GM23248 (cell line): ENCODE measurements around the gene PDYN. TPM values are rescaled to one million over a fixed set of nuclear protein-coding genes. Genes with fewer than 3 reads are reported as not detected.

Experiments
- DNase-seq: peaks from one replicate; pipeline ENCODE4 v3.0.0-alpha.2; 2015
- H2AFZ ChIP-seq: fragments of 200-600 bp; sonication (generic); 2 replicates; pipeline ENCODE4 v1.6.1; 2016; ENCODE audit warnings: antibody characterized with exemption
- H3F3A ChIP-seq: fragments of 200-600 bp; sonication (generic); 2 replicates; pipeline ENCODE4 v1.6.1; 2016; ENCODE audit warnings: mild to moderate bottlenecking, antibody characterized with exemption, mixed run types; ENCODE audit not compliant: insufficient read depth
- H3K27ac ChIP-seq: fragments of 200-600 bp; sonication (generic); 2 replicates; pipeline ENCODE4 v1.5.1; 2016; ENCODE audit warnings: mild to moderate bottlenecking
- H3K27me3 ChIP-seq: fragments of 200-600 bp; sonication (generic); replicated peaks from 2 replicates; pipeline ENCODE4 v1.6.1; 2016; ENCODE audit warnings: mild to moderate bottlenecking; ENCODE audit not compliant: insufficient read depth
- H3K36me3 ChIP-seq: fragments of 200-600 bp; sonication (generic); 2 replicates; pipeline ENCODE4 v1.6.1; 2016; ENCODE audit warnings: low read depth, mild to moderate bottlenecking
- H3K4me1 ChIP-seq: fragments of 200-600 bp; sonication (generic); 2 replicates; pipeline ENCODE4 v1.6.1; 2016; ENCODE audit warnings: mild to moderate bottlenecking; ENCODE audit not compliant: insufficient read depth
- H3K4me2 ChIP-seq: fragments of 200-600 bp; sonication (generic); one replicate; pipeline ENCODE4 v1.6.1; 2016; ENCODE audit warnings: mild to moderate bottlenecking; ENCODE audit not compliant: unreplicated experiment
- H3K4me3 ChIP-seq: fragments of 200-600 bp; sonication (generic); 2 replicates; pipeline ENCODE4 v1.5.1; 2016; ENCODE audit warnings: mild to moderate bottlenecking
- H3K79me2 ChIP-seq: fragments of 200-600 bp; sonication (generic); 2 replicates; pipeline ENCODE4 v1.6.1; 2016; ENCODE audit warnings: mild to moderate bottlenecking; ENCODE audit not compliant: insufficient read depth
- H3K9ac ChIP-seq: fragments of 200-600 bp; sonication (generic); 2 replicates; pipeline ENCODE4 v1.6.1; 2016; ENCODE audit warnings: mild to moderate bottlenecking
- H3K9me2 ChIP-seq: fragments of 200-600 bp; sonication (generic); 2 replicates; pipeline ENCODE4 v1.6.1; 2016; ENCODE audit warnings: mixed run types, mild to moderate bottlenecking, moderate library complexity; ENCODE audit not compliant: insufficient read depth
- H3K9me3 ChIP-seq: fragments of 200-600 bp; sonication (generic); one replicate; pipeline ENCODE4 v1.6.1; 2017; ENCODE audit warnings: low read depth
- H4K20me1 ChIP-seq: fragments of 200-600 bp; sonication (generic); 2 replicates; pipeline ENCODE4 v1.6.0; 2016; ENCODE audit not compliant: insufficient read depth
- EZH2 ChIP-seq: fragments of 200-600 bp; sonication (generic); IDR thresholded peaks from 2 replicates; pipeline ENCODE4 v1.6.1; 2018; ENCODE audit warnings: antibody characterized with exemption, mild to moderate bottlenecking; ENCODE audit not compliant: insufficient read depth, poor library complexity, severe bottlenecking
- EZH2phosphoT487 ChIP-seq: fragments of 200-600 bp; sonication (generic); IDR thresholded peaks from 2 replicates; pipeline ENCODE4 v1.6.1; 2018; ENCODE audit warnings: antibody characterized with exemption, moderate library complexity, mild to moderate bottlenecking, low read depth; ENCODE audit not compliant: insufficient read depth
- WGBS, 2 experiments: methylation state at CpG; one replicate each; pipeline ENCODE4 v1.1.6; 2015 to 2017; ENCODE audit warnings: low lambda C conversion rate in 2 of 2, low coverage in 1 of 2; ENCODE audit errors: missing lambda C conversion rate in 2 of 2; 5-methylcytosine and 5-hydroxymethylcytosine counted together
- in situ Hi-C: fragments of 300-500 bp; cut with MboI; formaldehyde crosslinking; loops from 2 replicates; pipeline ENCODE4 v1.15.0; 2020
- polyA plus RNA-seq: library from polyadenylated mRNA; unstranded; fragments of >200 nt; fragmentation: Nextera tagmentation; extraction: Ambion mirVana; gene quantifications from 2 replicates; pipeline ENCODE4 v1.2.1, GENCODE V29; 2016
- total RNA-seq: library from RNA; depleted of rRNA; stranded (reverse); fragments of >200 nt; shearing (Covaris generic); gene quantifications from 2 replicates; pipeline ENCODE4 v1.2.3, GENCODE V29; 2014

PDYN gene
- total and polyA plus RNA-seq, 2 experiments from 2014 or later: not detected

GRCh38 chr20:1992359-1993110 is 1.3 kb downstream of the PDYN start:
- no peaks in the 10 kb centered on the region for H3K9me2 ChIP-seq
- in situ Hi-C loops: no loop called here
- H3K9ac ChIP-seq: no peak overlapping the region
- no peak for TF ChIP-seq EZH2phosphoT487
- no peak for TF ChIP-seq EZH2
- 13 to 15% methylated on average over 8 of the region's 8 CpGs for WGBS, 2 experiments
- H3K4me2 ChIP-seq: no peak overlapping the region
- no peaks in the 10 kb centered on the region for H3F3A ChIP-seq
- DNase-seq: no peak
- H3K79me2 ChIP-seq: no peaks in the 10 kb centered on the region
- H3K27me3 ChIP-seq: peaks cover 86% of the 10 kb centered on the region
- no peaks in the 10 kb centered on the region for H4K20me1 ChIP-seq
- H2AFZ ChIP-seq: no peak overlapping the region
- H3K9me3 ChIP-seq: no peaks in the 10 kb centered on the region
- no peaks in the 10 kb centered on the region for H3K36me3 ChIP-seq
- H3K4me3 ChIP-seq: no peak overlapping the region
- H3K4me1 ChIP-seq: no peaks in the 10 kb centered on the region
- H3K27ac ChIP-seq: no peak overlapping the region

- Histone ChIP-seq H3K9me2 (no peaks in the 10 kb centered on the region), H4K20me1 (no peaks in the 10 kb centered on the region), H2AFZ (no peak overlapping the region), H3K79me2 (no peaks in the 10 kb centered on the region), H3K9me3 (no peaks in the 10 kb centered on the region), H3K27ac (no peak overlapping the region), H3K27me3 (peaks cover 82% of the 10 kb centered on the region), H3K4me1 (no peaks in the 10 kb centered on the region), H3K9ac (no peak overlapping the region), H3F3A (no peaks in the 10 kb centered on the region), H3K4me2 (no peak overlapping the region), H3K4me3 (no peak overlapping the region), H3K36me3 (no peaks in the 10 kb centered on the region)
- in situ Hi-C loops: no loop called here
- WGBS, 2 experiments: 0 to 5% methylated on average over 3 of the region's 3 CpGs
- DNase-seq: peak; percentile 73
- no peak for TF ChIP-seq EZH2phosphoT487
- no peak for TF ChIP-seq EZH2
These were observed 6.0 kb downstream of the PDYN start for GRCh38 chr20:1987826-1988225.

GRCh38 chr20:1983301-1983700 is 10.6 kb downstream of the PDYN start:
- no peak overlapping the region for H2AFZ ChIP-seq
- no peak for DNase-seq
- no peak for TF ChIP-seq EZH2
- no peak for TF ChIP-seq EZH2phosphoT487
- H3F3A ChIP-seq: no peaks in the 10 kb centered on the region
- H3K9ac ChIP-seq: no peak overlapping the region
- in situ Hi-C loops: no loop called here
- H3K4me2 ChIP-seq: no peak overlapping the region
- H4K20me1 ChIP-seq: no peaks in the 10 kb centered on the region
- no peaks in the 10 kb centered on the region for H3K4me1 ChIP-seq
- H3K79me2 ChIP-seq: no peaks in the 10 kb centered on the region
- H3K9me3 ChIP-seq: no peaks in the 10 kb centered on the region
- H3K27ac ChIP-seq: no peak overlapping the region
- H3K27me3 ChIP-seq: peaks cover 69% of the 10 kb centered on the region
- H3K4me3 ChIP-seq: no peak overlapping the region
- H3K9me2 ChIP-seq: no peaks in the 10 kb centered on the region
- H3K36me3 ChIP-seq: no peaks in the 10 kb centered on the region
- WGBS, 2 experiments: 13 to 16% methylated on average over 4 of the region's 4 CpGs

- no peaks in the 10 kb centered on the region for H4K20me1 ChIP-seq
- H3K27ac ChIP-seq: no peak overlapping the region
- no peak overlapping the region for H3K4me2 ChIP-seq
- H3K9ac ChIP-seq: no peak overlapping the region
- no peaks in the 10 kb centered on the region for H3K79me2 ChIP-seq
- H3K4me1 ChIP-seq: no peaks in the 10 kb centered on the region
- H3K36me3 ChIP-seq: no peaks in the 10 kb centered on the region
- no peak overlapping the region for H2AFZ ChIP-seq
- peaks cover 75% of the 10 kb centered on the region for H3K27me3 ChIP-seq
- DNase-seq: no peak
- 63 to 70% methylated on average over 5 of the region's 5 CpGs for WGBS, 2 experiments
- in situ Hi-C loops: no loop called here
- no peaks in the 10 kb centered on the region for H3K9me3 ChIP-seq
- no peak overlapping the region for H3K4me3 ChIP-seq
- no peaks in the 10 kb centered on the region for H3F3A ChIP-seq
- H3K9me2 ChIP-seq: no peaks in the 10 kb centered on the region
- no peak for TF ChIP-seq EZH2
- no peak for TF ChIP-seq EZH2phosphoT487
These were observed 11.2 kb downstream of the PDYN start for GRCh38 chr20:1982686-1983085.
